ENCODE measurements around the gene HID1.
A peak's percentile ranks its signal among the peaks of the same experiment; 100 is the strongest.
"Not testable (repeated sequence)": the region's sequence is repeated elsewhere in the genome, so short reads cannot be mapped to it uniquely, and the experiment has no call there.

HID1 gene

GRCh38 chr17:74921026-74921681 is 51.4 kb downstream of the HID1 start:
- DNase-seq = no peak

- peak; percentile 45 for DNase-seq
Observed at GRCh38 chr17:74920642-74921025, 51.9 kb downstream of the HID1 start.

GRCh38 chr17:74920306-74920620 is 52.3 kb downstream of the HID1 start:
- no peak for DNase-seq

- DNase-seq = no peak
Observed at GRCh38 chr17:74919440-74920305, 52.9 kb downstream of the HID1 start.

DNA sequence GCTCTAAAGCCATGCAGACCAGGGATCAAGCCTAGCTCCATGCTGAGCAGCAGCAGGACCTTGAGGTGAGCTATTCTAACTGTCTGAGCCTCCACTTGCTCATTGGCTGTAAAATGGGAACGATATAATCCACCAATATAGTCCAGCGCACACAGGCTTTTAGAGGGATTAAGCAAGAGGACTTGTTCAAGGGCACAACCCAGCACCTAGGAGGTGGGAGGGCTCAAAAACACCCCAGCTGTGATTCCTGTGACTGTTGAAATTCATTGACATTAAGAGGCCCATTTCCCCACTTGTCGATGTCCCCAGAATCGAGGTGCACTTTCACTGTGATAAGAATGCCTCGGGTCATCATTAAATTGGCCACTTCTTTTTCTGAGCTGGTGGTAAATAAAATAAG is 53.7 kb downstream of the HID1 start:
- no peak for DNase-seq

DNA sequence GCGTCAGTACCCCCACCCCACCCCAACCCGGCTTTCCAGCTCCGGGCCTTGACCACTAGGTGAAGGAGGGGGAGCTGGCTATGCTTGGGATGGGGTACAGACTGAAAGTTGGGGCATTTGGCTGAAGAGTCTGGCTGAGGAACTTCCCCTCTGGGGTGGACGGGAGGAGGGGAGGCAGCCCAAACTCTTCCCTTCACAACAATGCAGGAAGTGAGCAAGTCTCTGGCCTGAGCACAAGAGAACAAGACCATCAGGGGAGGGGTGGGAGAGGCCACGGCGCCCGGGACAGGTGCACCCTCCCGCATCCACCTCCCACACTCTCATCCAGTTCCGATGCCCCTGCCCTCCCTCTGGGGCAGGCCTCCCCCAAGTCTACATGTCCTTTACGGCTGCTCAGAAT is 55.1 kb downstream of the HID1 start:
- no peak for DNase-seq

GRCh38 chr17:74916851-74917199 is 55.7 kb downstream of the HID1 start:
- no peak for DNase-seq

GRCh38 chr17:74916136-74916850 is 56.3 kb downstream of the HID1 start:
- no peak for DNase-seq

GRCh38 chr17:74911423-74911822 is 61.1 kb downstream of the HID1 start:
- DNase-seq = not testable (repeated sequence)

- not testable (repeated sequence) for DNase-seq
Observed at GRCh38 chr17:74909097-74909496, 63.5 kb downstream of the HID1 start.

- no peak for DNase-seq
Observed at GRCh38 chr17:74907012-74907411, 65.5 kb downstream of the HID1 start.

- DNase-seq = not testable (repeated sequence)
Observed at GRCh38 chr17:74906214-74906793, 66.3 kb downstream of the HID1 start.

DNA sequence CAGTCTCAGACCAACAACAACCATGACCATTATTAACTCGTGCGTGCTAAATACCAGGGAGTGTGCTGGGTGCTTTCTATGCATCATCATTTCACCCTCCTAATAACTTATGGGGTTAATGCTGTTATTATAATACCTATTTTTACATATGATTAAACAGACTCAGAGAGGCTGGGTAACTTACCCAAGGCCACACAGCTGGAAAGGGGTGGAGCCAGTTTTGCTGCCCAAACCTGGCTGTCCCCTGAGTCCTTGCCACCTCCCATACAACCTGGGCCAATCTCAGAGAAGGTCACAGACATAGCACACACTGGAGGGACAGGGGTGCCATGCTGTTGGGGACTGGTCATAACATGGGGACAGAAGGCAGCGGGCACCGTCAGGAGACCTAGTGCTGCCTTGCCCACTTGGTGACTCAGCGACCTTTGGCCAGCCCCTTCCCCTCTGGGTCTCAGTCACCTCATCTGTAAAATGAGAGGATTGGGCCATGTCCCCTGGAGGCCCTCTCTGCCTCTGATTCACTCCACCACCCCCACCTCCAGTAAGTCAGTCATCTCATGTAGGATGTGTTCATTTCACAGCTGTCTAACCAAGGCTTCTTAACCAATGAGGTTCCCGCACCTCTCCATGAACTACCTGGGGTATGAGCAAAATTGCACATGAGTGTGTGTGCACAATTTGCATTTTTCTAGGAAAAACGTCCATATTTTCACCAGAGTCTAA is 67.7 kb downstream of the HID1 start:
- DNase-seq = no peak

DNA sequence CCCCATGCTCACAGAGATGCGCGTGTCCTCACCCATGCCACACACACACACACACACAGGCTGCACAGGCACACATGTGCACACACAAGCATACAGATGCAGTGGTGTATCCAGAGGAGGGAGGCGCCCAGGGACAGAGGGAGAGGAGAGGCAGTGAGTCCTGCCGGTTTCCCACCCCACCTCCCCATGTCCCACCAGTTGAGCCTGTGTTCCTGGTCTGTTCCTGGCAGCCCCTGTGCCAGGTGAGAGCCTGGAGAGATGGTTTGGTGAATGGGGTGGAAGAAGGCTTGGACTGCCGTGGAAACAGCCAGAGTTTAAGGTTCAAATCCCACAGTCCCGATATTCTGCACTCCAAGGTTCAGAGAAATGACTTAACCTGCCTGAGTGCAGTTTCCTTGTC is 68.9 kb downstream of the HID1 start:
- no peak for DNase-seq

DNA sequence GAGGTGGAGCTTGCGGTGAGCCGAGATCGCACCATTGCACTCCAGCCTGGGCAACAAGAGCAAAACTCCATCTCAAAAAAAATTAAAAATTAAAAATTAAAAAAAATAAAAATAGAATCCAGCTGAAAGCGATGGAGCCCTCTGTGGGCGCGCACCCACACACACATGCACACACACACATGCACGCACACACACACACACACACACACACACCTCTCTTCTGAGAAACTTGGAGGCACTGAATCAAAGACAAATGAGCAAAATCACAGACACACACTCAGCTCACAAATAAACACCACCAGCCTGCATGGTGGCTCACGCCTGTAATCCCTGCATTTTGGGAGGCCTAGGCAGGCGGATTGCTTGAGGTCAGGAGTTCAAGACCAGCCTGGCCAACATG is 69.5 kb downstream of the HID1 start:
- no peak for DNase-seq

- no peak for DNase-seq
Observed at GRCh38 chr17:74901353-74902135, 71.0 kb downstream of the HID1 start.

All from NCI-H1436 (cell line).